ENCODE results near the gene NLGN1.

- TF ChIP-seq CTCF (IDR thresholded peaks at IDR 0.05) (no peak), EZH2 (IDR thresholded peaks at IDR 0.05) (no peak)
These were observed 2.5 kb upstream of the NLGN1 start for GRCh38 chr3:173395073-173395411.
